ENCODE measurements around the gene PLEKHB1.

- no peak for TF ChIP-seq POLR2A (IDR thresholded peaks at IDR 0.05; ENCODE audit: borderline replicate concordance, extremely low read depth, insufficient read depth, insufficient read length)
- no peak for TF ChIP-seq EZH2 (IDR thresholded peaks at IDR 0.05)
- TF ChIP-seq REST (IDR thresholded peaks at IDR 0.05; ENCODE audit: low read depth), result no peak
- TF ChIP-seq CTCF (IDR thresholded peaks at IDR 0.05 in 2 of 3, conservative IDR thresholded peaks at IDR 0.05 in 1 of 3; ENCODE audit: borderline replicate concordance in 1 of 3, insufficient read depth in 1 of 3, low read depth in 2 of 3, low read length in 2 of 3), result no peak
Measured at GRCh38 chr11:73651252-73651651, 4.9 kb downstream of the PLEKHB1 start.

All from HCT116 (cell line).